Forelimb muscle (tissue), 1 donor: Measurements from ENCODE around the gene FGF7. TPM values are rescaled to one million over a fixed set of nuclear protein-coding genes. Genes with fewer than 3 reads are reported as not detected.
"Not testable (repeated sequence)": the region's sequence is repeated elsewhere in the genome, so short reads cannot be mapped to it uniquely, and the experiment has no call there.

ENCODE experiments used
- DNase-seq: peaks from one replicate; pipeline ENCODE4 v3.0.0-alpha.2; 2013; ENCODE audit warnings: low read depth
- polyA plus RNA-seq: library from polyadenylated mRNA; unstranded; fragments of 120-200 nt; gene quantifications from one replicate; pipeline ENCODE4 v1.2.1, GENCODE V29; 2013; ENCODE audit not compliant: insufficient read length

FGF7 gene, protein sequence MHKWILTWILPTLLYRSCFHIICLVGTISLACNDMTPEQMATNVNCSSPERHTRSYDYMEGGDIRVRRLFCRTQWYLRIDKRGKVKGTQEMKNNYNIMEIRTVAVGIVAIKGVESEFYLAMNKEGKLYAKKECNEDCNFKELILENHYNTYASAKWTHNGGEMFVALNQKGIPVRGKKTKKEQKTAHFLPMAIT
- polyA plus RNA-seq: 13.4 TPM

DNA sequence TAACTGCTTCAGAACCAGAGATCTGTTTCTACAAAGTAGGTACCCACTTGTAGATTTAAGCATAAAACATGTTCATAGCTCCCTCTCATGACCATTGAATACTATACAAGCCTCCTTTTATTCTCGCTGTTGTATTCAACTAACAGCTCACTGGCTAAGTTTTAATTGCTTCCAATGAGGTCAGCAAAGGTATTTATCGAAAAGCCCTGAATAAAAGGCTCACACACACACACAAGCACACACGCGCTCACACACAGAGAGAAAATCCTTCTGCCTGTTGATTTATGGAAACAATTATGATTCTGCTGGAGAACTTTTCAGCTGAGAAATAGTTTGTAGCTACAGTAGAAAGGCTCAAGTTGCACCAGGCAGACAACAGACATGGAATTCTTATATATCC lies at the start of gene FGF7:
Gene FGF7, plus strand, starts transcription at position 222 of the 400 bp plus-strand sequence. CDS start 1,056 bp downstream, outside the sequence.
- peak; percentile 52 for DNase-seq

DNA sequence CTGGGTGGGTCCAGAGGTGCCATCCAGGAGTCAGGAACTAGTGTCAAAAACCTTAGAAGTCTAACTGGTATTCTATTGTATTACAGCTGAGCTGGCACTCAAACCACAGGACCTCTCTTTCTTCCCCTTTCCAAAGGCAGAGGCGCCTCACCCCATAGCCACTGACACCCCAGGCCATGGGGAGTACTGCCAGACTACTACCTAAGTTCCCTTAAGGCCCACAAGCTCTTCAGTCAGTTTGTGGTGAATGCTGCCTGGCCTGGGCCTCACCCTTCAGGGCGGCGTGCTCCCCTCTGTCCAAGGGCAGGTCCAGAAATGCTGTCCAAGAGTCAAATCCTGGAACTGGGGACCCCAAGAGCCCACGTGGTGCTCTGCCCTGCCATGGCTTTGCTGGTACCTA lies 43.0 kb upstream of the FGF7 start:
- no peak for DNase-seq

DNA sequence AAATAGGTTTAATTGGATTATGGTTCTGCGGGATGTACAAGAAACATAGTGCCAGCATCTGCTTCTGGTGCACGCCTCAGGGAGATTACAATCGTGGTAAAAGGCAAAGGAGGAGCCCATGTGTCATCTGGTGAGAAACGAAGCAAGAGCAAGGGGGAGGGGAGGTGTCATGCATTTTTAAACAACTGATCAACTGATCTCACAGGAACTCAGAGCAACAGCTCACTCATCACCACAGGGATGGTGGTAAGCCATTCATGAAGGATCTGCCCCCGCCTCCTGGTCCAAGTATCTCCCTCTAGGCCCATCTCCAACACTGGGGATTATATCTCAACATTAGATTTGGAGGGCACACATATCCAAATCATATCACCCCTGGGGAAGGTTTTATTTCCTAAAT lies 42.1 kb upstream of the FGF7 start:
- DNase-seq: no peak

DNA sequence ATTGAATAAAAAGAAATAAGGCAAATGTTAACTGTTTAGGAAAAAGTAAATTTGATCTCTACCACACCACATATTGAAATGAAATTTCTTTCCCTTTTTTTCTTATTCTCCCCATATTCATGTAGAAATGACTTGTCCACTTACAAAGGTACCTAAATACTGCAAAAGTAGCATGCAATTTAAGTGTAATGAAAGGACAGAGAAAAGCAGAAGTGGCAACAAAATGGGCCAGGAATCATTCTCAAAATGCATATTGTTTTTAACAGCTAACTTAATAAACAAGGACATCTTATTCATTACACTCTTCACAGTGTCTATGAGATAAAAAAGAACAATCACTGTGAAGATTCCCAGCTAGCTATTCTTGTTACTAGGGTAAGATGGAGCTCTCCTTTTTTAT lies 40.6 kb upstream of the FGF7 start:
- no peak for DNase-seq

DNA sequence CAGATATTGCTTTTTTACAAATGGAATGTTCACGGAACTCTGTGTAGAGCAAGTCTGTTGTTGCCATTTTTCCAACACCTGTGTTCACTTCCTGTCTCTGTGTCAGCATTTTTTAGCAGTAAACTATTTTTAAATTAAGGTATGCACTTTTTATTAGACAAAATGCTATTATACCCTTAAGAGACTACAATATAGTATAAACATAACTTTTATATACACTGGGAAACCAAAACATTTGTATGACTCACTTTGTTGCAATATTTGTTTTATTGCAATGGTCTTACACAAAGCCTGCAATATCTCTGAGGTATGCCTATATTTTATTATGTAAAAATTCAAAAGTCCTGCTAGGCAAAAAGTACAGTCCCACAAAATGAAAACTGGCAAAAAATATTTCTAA lies 39.8 kb upstream of the FGF7 start:
- DNase-seq: no peak

DNA sequence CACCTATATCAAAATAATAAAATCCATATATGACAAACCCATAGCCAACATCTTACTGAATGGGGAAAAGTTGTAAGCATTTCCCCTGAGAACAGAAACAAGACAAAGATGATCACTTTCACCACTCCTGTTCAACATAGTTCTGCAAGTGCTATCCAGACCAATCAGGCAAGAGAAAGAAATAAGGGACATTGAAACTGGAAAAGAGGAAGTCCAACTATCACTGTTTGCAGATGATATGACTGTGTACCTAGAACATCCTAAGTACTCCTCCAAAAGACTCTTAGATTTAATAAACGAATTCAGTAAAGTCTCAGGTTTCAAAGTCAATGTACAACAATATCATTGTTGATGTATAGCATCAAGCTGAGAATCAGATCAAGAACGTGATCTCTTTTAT lies 35.6 kb upstream of the FGF7 start:
- no peak for DNase-seq

DNA sequence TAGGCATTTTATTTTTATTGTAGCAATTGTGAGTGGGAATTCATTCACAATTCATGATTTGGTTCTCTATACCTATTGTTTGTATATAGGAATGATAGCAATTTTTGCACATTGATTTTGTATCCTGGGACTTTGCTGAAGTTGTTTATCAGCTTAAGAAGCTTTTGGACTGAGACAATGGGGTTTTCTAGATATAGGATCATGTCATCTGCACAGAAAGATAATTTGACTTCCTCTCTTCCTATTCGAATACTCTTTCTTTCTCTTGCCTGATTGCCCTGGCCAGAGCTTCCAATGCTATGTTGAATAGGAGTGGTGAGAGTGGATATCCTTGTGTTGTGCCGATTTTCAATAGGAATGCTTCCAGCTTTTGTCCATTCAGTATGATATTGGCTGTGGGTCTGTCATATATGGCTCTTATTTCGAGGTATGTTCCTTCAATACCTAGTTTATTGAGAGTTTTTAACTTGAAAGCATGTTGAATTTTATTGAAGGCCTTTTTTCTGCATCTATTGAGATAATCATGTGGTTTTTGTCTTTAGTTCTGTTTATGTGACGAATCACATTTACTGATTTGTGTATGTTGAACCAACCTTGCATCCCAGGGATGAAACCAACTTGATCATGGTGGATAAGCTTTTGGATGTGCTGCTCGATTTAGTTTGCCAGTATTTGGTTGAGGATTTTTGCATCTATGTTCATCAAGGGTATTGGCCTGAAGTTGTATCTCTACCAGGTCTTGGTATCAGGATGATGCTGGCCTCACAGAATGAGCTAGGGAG lies 20.3 kb upstream of the FGF7 start:
- DNase-seq: not testable (repeated sequence)

DNA sequence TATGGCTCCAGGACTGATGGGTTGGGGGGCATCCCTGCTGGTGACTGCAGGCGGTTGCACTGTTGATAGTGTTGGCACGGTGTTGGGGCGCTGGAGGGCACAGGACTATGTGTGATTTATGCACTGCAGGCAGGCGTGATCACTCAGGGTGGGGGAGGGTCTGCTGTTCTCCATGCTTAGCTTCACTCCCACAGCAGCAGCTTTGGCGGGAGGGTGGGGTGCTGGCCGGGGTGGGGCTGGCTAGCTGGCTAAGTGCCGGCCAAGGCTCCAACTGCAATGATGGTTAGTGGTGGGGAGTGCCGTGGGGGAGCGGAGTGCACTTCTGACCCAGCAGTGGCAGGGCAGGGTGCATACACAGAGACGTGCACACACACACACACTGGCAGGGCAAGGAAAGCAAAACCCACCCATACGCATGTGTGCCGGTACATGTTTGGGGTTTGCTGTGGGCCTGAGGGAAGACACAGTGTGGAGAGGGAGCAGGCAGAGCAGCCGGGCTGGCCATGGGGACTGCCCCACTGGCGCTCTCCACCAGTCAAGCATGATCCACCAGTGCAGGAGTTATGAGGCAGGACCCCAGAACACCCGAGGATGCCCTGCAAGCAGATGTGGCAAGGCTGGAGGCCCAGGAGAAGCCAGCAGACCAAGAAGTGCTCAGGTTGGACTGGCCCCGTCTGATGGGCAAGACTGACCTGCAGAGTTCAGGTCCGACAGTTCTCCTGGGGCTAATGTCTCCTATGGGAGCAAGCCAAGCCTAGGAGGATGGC lies 16.5 kb upstream of the FGF7 start:
- DNase-seq: no peak

DNA sequence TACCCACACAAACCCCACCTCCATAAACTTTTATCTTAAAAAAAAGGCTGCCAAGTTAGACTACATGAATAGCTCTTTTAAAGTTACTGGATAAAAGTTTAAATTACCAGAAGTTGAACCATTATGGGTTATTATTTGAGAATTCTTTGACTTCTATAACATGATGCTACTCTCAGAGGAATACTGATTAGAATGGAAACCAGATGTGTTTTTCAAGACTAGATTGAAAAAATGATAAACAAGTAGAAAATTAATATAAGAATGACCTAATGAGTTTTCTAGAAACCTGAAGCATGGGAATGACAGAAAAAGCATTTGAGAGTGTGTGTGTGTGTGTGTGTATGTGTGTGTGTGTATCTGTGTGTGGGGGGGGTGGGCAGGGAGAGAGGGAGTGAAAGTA lies 12.4 kb upstream of the FGF7 start:
- DNase-seq: no peak

DNA sequence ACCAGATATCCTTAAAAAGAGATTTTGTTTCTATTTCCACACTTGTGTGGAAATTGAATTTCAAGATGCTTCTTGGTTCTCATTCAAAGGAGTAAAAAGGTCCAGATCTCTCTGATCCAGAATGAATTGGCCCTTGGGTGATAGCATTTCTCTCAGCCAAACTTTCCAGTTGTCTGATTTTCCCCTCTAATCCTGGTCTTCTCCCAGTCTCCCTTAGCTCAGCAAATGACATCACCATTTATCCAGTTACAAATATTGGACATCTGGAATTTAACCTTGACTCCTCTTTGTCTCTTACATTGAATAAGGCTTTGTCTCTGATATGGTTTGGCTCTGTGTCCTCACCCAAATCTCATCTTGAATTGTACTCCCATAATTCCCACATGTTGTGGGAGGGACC lies 10.2 kb upstream of the FGF7 start:
- DNase-seq: peak; percentile 72

DNA sequence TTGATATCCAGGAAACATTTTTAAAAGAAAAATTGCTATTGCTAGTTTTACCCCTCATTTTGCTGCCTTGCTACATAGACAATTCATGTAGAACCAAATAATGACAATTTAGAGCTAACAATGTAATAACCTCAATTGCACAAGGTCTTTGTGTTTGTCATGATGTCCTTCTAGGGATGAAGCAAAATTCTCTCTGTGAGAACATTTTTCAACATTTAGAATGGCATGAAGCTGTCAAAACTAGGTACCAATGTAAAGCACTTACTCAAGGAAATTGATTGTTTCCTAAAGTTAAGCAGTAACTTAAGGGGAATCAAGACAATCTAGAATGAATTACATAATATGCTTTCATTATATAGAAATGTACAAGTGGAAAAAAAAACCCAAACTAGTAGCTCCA lies 7.9 kb upstream of the FGF7 start:
- no peak for DNase-seq

DNA sequence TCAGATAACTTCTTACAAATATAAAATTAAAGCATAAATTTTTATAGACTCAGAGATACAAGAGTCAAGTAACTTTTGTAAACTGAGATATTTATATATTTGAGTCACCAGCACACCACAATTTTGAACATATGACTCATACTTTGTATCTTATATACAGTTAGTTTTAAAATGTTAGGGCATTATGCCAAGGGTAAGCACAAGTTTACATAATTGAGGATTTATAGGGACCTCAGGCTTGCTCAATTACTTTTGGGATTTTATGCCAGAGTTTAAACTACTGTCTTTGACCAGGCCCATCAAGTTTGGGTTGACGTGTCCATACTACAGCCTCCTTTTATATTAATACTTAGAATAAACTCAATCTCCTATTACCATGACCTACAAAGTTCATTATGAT lies 7.4 kb upstream of the FGF7 start:
- DNase-seq: no peak

DNA sequence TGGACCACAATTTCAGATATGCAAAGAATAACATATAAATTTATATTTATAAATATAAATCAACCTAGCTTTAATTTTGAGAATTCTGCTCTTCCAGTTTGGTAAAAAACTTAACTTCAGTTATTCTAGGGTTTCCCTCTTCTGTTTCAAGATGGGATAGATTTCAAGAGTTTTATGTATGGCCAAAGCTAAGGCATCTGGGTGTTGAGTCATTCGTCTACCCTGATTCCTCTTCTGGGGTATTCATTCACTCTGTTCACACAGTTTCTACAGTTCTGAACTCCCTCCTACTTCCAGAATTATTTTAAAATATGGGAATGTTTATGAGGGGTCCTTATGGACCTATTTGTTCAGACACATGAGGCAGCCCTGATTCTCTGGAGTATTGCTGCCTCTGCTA lies 4.2 kb upstream of the FGF7 start:
- DNase-seq: no peak

DNA sequence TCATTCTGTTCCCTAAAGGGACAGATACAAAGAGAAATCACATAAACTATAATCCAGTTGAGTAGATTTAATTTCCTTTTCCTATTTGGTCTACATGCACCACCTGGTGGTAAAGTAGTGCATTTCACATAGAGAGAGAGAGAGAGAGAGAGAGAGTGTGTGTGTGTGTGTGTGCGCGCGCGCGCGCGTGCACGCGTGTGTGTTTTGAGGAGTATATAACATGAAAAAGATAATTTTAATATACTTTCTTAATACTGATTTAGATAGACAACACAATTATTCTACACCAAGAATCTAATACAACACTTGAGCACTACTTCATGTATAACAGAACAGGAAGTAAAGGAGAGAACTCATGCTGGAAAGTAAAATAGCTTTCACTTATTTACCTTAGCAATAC lies 1.1 kb upstream of the FGF7 start:
- no peak for DNase-seq

DNA sequence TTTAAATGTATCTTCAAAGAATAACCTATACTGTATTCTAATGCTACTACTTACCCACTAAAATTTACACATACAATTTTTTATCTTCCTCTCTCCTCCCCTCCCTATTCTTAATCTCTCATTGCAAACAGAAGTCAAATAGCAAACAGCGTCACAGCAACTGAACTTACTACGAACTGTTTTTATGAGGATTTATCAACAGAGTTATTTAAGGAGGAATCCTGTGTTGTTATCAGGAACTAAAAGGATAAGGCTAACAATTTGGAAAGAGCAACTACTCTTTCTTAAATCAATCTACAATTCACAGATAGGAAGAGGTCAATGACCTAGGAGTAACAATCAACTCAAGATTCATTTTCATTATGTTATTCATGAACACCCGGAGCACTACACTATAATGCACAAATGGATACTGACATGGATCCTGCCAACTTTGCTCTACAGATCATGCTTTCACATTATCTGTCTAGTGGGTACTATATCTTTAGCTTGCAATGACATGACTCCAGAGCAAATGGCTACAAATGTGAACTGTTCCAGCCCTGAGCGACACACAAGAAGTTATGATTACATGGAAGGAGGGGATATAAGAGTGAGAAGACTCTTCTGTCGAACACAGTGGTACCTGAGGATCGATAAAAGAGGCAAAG lies 984 bp downstream of the FGF7 start:
- no peak for DNase-seq

DNA sequence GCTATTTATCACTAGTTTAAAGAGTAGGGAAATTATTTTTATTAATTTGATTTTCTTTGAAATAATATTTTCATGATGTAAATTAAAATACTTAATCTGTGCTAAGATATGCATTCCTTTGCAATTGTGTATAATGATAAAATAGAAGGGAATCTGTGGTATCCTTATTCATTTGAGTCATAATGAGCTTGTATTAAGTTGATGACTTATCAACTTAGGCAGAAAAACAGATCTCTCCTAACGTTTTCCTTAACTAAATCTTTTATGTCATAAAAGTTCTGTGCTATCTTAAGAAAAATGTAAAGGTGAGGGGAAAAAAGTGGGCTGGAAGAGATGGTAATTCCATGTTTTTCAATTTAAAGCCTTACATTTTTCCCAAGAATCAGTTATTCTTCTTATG lies 1.9 kb downstream of the FGF7 start:
- DNase-seq: no peak

DNA sequence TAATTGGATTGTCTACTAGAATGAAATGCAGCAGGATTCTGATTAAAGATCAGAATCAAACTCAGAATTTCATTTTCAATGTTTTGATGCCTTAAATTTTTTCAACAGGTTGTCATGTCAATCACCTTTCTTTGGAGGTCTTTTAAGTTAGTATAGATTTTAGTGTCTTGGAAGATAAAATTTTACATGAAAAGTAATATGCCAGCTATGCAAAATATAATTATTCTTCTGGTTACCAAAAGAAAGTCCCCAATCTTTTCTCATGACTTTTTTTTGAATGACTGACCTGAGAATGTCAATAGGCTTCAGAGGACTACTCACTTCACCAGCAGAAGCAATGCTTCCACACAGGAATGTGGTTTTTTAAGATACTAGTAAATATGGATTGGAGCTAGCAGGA lies 4.3 kb downstream of the FGF7 start:
- no peak for DNase-seq

DNA sequence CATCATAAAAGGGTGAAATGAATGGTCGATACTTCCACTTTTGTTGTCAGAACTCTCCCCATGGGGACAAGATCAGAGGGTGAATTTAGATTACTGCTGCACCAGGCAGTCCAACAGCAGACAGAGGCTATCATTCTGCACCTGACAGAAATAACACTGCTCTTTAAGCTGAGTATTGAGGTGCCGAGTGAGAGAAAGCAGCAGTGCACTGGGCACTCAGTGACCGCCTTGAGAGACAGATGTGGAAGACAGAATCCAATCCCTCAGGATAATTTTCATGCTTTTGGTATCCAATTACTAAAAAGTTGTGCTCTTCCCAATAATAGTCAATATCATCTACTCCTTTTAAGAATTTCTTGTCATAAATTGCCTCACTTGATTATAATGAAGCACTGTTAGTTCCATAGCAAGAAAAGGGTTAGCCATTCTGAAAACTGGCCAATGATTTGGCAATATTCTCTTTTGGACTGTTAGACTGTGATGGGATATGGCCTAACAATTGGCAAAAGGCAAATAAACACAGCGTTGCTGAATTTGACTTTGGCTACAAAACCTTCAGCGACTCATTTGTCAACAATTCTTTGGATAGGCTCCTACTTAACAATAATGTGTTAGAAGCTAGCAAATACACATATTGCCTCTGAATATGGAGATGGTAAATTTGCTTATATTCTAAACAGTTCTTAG lies 5.5 kb downstream of the FGF7 start:
- no peak for DNase-seq

DNA sequence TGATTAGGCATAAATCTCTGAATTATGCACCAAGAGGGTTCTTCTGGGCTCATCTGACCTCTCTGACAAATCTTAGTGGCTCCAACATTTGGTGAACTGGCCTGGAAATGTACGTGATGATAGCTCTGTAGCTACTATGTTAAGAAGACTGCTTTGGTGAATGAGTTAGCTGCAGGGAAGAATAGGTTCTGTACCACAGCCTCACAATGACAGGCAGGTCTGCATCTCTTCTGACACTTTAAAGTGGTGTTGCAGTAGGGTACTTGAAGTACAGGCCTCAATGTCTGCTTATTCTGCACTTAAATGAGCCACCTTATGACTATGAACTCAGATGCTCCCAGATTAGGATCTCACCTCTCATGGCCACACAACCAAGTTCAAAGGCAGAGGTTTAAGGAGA lies 7.0 kb downstream of the FGF7 start:
- no peak for DNase-seq

DNA sequence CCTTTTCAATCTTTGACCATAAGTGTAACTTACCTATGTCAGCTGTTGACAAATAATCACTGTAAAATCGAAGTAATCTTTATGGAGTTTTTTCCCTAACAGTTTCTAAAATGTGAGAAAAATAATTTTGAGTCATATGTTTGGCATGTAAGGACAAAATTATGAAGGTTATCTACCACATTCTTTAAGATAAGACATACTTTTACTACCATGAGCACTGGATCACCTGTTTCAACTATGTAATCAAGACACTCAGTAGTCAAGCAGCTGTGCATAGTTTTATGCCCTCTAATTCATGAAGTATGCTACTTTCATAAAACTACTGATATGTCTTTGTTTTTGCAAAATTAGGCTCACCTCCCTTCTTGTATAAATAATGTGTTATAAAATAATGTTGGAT lies 12.1 kb downstream of the FGF7 start:
- DNase-seq: no peak

DNA sequence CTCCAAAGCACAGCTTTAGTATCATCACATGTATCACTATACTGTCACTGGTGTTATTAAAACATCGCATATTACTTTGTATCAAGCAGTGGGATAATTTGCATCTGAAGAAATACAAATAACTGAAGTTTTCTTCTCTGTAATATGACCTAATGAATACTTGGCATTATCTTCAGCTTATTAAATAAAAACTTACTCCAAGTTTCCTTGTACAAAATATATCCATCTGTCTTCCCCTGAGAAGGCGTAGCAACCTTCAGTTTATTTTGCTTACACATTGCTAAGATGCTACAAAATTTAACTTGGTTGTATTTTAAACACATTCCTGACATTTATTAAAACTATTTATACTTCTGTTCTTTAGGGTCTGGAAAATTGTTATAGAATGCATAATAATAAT lies 13.7 kb downstream of the FGF7 start:
- no peak for DNase-seq
